Panc1 (cell line): ENCODE data around the gene SPRED2.

Source experiments
- CTCF ChIP-seq: fragments of 450-650 bp; IDR thresholded peaks from 2 replicates; pipeline ENCODE4 v1.5.1; 2017; ENCODE audit warnings: mild to moderate bottlenecking
- POLR2AphosphoS5 ChIP-seq: IDR thresholded peaks from 2 replicates; pipeline ENCODE4 v1.6.1; 2012; ENCODE audit warnings: mild to moderate bottlenecking, low read depth, low read length, moderate library complexity
- REST ChIP-seq, 2 experiments: IDR thresholded peaks; 2 replicates each; pipeline ENCODE4 v1.6.1; 2011 to 2012; ENCODE audit warnings: low read depth in 2 of 2, control low read depth in 1 of 2, low read length in 1 of 2, mild to moderate bottlenecking in 1 of 2, moderate library complexity in 1 of 2; ENCODE audit not compliant: insufficient read depth in 1 of 2
- SIN3A ChIP-seq: IDR thresholded peaks from 2 replicates; pipeline ENCODE4 v1.6.1; 2012; ENCODE audit warnings: low read depth, mild to moderate bottlenecking, low read length, moderate library complexity, borderline replicate concordance; ENCODE audit not compliant: insufficient read depth

GRCh38 chr2:65357959-65358294, 74.5 kb downstream of the SPRED2 start:
- TF ChIP-seq CTCF (no peak), POLR2AphosphoS5 (no peak), REST (IDR thresholded peaks at IDR 0.05; ENCODE audit: insufficient read depth in 1 of 2, low read depth in 2 of 2, low read length in 1 of 2) (no peak), SIN3A (no peak)
